GM10847 (cell line): ENCODE results near the gene SAMD5.

Experiments used
- POLR2A ChIP-seq: IDR thresholded peaks from 2 replicates; pipeline ENCODE4 v1.6.1; 2011; ENCODE audit not compliant: insufficient read length; ENCODE audit errors: extremely low read depth

The SAMD5 gene

GRCh38 chr6:147547369-147547902 is 38.9 kb downstream of the SAMD5 start:
- no peak for TF ChIP-seq POLR2A

GRCh38 chr6:147548921-147549475 is 40.5 kb downstream of the SAMD5 start:
- no peak for TF ChIP-seq POLR2A

- no peak for TF ChIP-seq POLR2A
These were observed 41.0 kb downstream of the SAMD5 start for GRCh38 chr6:147549531-147549930.

GRCh38 chr6:147551976-147552375 is 43.5 kb downstream of the SAMD5 start:
- no peak for TF ChIP-seq POLR2A

GRCh38 chr6:147553099-147553498 is 44.6 kb downstream of the SAMD5 start:
- no peak for TF ChIP-seq POLR2A

- no peak for TF ChIP-seq POLR2A
These were observed 45.8 kb downstream of the SAMD5 start for GRCh38 chr6:147554281-147554680.

- no peak for TF ChIP-seq POLR2A
These were observed 50.5 kb downstream of the SAMD5 start for GRCh38 chr6:147559006-147559405.

- TF ChIP-seq POLR2A: no peak
These were observed 52.2 kb downstream of the SAMD5 start for GRCh38 chr6:147560670-147561069.

GRCh38 chr6:147561726-147562125 is 53.2 kb downstream of the SAMD5 start:
- TF ChIP-seq POLR2A: no peak

GRCh38 chr6:147563472-147563871 is 55.0 kb downstream of the SAMD5 start:
- no peak for TF ChIP-seq POLR2A

- no peak for TF ChIP-seq POLR2A
These were observed 56.1 kb downstream of the SAMD5 start for GRCh38 chr6:147564556-147564955.

GRCh38 chr6:147566244-147566898 is 57.9 kb downstream of the SAMD5 start:
- TF ChIP-seq POLR2A: no peak

GRCh38 chr6:147567141-147567805 is 58.8 kb downstream of the SAMD5 start:
- TF ChIP-seq POLR2A: no peak

GRCh38 chr6:147569788-147570187 is 61.3 kb downstream of the SAMD5 start:
- TF ChIP-seq POLR2A: no peak

- no peak for TF ChIP-seq POLR2A
These were observed 62.2 kb downstream of the SAMD5 start for GRCh38 chr6:147570681-147571080.

- TF ChIP-seq POLR2A: no peak
These were observed 69.0 kb downstream of the SAMD5 start for GRCh38 chr6:147577488-147577887.
